HG02938 (cell line): ENCODE measurements around the gene STK24.

Experiments
- ATAC-seq: cut with Tn5 transposase; IDR thresholded peaks from one replicate; pipeline ENCODE4 v1.9.1; 2021; ENCODE audit warnings: mild to moderate bottlenecking, moderate library complexity; ENCODE audit not compliant: unreplicated experiment

The STK24 gene

DNA sequence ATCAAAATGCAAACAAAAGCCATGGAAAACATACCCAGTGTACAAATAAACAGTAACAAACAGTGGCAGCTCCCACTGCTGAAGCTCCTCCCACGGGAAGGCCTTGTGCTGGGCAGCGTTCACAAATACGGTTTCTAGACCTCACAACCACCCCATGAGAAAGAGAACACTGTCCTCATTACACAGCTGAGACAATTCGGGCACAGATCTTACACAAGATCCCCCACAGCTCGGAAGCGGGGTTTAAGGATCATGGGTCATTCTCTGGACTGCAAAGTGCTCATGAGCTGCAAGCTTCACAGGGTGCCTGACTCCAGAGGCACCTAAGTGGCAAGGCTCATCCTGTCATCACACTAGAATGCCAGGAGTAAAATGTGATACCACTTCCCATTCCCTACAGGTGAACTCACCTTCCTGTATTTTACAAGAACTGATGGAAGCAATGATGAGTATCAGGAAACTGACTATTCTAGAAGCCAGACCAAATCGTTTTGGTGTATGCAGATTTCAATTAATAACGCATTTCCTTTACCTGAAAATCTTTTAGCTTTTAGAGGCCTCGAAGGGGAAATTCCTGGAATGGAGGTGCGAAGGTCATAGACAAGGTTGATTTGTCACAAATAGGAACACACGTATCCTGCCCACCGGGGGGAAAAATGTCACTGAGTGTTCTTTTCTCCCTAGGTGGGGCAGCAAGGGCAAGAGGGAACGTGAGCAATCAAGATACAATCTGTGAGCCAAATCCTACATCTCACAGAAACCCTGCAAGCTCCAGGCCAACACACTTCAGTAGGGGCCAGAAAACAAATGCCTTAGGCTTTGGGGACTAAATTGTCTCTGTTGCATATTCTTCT is 41.2 kb downstream of the STK24 start:
- no peak for ATAC-seq

- ATAC-seq: no peak
Measured at GRCh38 chr13:98534821-98535220, 42.1 kb downstream of the STK24 start.

- ATAC-seq: no peak
Measured at GRCh38 chr13:98533912-98534311, 43.0 kb downstream of the STK24 start.

GRCh38 chr13:98532254-98532653 is 44.7 kb downstream of the STK24 start:
- no peak for ATAC-seq

- no peak for ATAC-seq
Measured at GRCh38 chr13:98530217-98530616, 46.7 kb downstream of the STK24 start.

DNA sequence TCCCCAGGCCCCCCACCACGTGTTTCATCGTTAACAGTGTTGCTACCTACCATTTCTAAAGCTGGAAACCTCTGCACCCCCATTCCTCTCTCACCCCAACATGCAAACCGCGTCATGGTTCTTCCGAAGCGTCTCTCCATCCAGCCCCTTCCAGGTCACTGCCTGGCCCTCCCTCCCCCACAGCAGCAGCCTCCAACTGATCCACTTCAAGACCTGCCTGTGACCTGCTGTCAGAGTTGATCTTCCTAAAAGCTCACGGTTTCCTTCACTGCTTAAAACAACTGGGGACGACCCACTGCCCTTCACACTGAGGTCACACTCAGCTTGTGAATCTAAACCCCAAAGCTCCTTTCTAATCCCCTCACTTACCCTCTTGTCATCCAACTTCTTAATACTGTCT is 47.7 kb downstream of the STK24 start:
- no peak for ATAC-seq

GRCh38 chr13:98528663-98529064 is 48.2 kb downstream of the STK24 start:
- no peak for ATAC-seq

GRCh38 chr13:98527526-98527925 is 49.4 kb downstream of the STK24 start:
- no peak for ATAC-seq

GRCh38 chr13:98526182-98526512 is 50.8 kb downstream of the STK24 start:
- no peak for ATAC-seq

DNA sequence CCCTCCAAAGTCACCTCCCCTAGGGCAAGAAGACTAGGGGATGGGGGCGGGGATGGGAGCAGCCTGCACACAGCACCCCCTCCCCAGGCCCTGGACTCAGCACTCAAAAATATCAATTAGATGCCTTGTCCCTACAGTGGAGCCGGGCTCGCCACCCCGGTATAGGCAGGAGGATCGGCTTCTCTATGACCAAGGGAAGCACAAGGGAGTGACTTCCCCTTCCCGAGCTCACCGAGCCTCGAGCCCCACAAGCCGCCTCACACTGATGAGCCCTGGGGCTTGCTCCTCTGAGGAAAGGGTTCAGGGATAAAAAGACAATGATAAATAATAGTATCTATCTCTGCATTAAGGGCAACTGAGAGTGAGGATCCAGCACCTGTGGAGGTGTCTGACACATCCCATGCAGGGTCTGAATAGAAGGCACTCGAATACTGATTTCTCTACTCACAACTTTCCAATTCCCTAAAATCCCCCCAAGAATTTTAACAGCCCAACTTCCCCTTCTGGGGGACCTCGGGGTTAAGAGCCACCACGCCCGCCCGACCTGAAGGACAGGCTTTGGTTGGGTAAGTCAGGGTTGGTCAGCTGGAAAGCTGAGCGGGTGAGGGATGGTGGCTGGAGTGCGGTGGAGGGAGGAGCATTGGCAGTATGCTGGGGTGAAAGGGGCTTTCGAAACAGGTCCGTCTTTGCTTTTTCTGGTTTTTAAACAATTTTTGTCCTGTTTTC is 51.3 kb downstream of the STK24 start:
- ATAC-seq: no peak

- no peak for ATAC-seq
Measured at GRCh38 chr13:98524793-98525192, 52.1 kb downstream of the STK24 start.

DNA sequence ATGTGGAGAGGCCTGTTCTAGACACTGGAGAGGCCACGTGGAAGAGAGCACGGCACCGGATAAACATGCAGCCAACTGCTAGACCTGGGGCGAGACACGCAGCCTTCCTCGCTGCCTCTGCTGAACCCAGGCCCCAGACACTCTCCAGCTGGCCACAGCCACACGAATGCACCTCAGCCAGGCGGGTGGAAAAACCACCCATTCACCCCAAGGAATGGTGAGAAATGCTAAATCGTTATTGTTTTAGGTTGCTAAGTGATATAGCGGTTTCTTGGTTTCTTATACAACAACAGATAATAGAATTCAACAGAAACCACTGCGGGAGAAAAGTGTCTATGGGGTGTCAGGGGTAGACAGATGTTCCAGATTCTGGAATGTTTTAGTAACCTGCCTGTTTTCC is 52.5 kb downstream of the STK24 start:
- no peak for ATAC-seq

GRCh38 chr13:98523455-98524102 is 53.3 kb downstream of the STK24 start:
- ATAC-seq: peak; percentile 48

- ATAC-seq: no peak
Measured at GRCh38 chr13:98522371-98522770, 54.5 kb downstream of the STK24 start.

DNA sequence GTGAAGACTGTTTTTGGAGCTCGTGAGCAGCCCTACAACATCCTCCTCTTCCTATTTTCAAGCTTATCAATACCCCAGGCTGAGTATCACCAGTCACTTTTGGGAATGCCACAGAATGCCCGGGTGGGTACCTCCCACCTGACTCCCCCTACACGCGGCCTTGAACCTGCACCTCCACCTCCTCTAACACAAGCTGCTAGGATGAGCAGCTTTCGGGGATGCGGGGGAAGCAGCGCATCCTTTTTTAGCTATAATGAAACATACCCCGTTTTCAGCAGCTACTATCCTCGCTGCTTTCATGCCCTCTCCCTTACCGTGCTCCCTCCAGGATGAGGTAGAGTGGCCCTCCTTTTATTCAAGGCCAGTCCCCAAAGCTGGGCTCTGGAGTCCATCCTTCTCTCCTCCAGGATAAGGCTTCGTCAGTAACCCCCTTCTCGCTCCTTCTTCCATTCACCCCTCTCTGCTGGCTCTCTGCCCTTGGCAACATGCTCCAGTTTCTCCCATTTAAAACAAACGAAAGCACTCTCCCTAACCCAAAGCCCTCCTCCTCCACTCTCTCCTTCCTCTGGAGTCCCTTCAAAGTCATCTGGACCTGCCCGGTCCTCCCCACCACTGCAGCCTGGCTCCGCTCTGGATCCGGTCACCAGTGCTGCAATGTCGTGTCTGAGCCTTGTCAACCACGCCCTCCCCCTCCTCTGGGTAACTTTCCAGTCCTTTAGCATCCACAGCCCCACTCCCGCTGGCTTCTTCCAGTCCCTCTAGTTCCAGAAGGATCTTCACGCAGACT is 55.3 kb downstream of the STK24 start:
- ATAC-seq: no peak

DNA sequence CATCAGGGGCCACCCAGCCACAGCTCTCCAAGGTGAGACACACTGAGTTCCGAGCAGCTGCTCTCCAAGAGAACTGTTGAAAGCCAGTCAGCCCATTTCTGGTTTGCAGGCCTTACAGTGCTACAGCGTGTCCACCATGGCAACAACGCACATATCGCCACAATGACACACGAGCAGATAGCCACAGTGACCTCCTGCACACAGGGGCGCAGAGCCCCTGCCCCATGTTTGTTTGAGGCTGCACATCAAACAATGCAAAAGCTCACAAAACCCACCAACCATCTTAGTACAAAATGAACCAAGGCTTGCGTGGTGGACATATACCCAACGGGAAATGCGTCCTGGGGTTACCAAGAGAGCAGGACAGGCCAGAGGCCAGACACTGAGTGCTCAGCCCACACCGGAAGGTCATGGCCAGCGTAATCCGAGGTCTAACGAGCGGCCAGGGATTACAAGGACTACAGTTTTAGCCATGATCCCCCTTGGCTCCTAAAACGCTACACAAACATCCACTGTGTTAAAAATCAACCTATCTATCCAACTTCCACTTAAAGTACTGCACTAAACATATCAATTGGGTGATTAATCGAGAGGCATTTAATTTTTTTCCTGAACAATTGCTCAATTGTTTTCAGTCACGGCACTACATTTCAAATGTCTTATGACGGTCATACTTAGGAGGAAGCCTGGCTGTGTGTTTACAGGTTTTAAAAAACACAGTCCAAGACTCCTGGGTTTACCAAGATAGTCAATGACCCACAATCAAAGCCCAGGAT is 56.0 kb downstream of the STK24 start:
- ATAC-seq: no peak

- ATAC-seq: no peak
Measured at GRCh38 chr13:98519976-98520375, 56.9 kb downstream of the STK24 start.

GRCh38 chr13:98517576-98518310 is 59.2 kb downstream of the STK24 start:
- ATAC-seq: no peak

GRCh38 chr13:98515818-98516465 is 61.0 kb downstream of the STK24 start:
- peak; percentile 39 for ATAC-seq
